Mesothelial cell of epicardium (in vitro differentiated cells): Measurements from ENCODE around the gene CDC27. TPM values are rescaled to one million over a fixed set of nuclear protein-coding genes. Genes with fewer than 3 reads are reported as not detected.
"Not testable (repeated sequence)": the region's sequence is repeated elsewhere in the genome, so short reads cannot be mapped to it uniquely, and the experiment has no call there.

Experiments used
- DNase-seq, 2 experiments: peaks; one replicate each; pipeline ENCODE4 v3.0.0; 2021; ENCODE audit warnings: low spot score in 2 of 2; ENCODE audit not compliant: unreplicated experiment in 2 of 2
- H3K27ac Mint-ChIP-seq: 2 replicates; pipeline ENCODE4 v1.8.0; 2021; ENCODE audit warnings: mixed read lengths
- H3K27me3 Mint-ChIP-seq: 2 replicates; pipeline ENCODE4 v1.8.0; 2021; ENCODE audit warnings: low read depth, mixed read lengths
- H3K36me3 Mint-ChIP-seq: 2 replicates; pipeline ENCODE4 v1.8.0; 2021; ENCODE audit warnings: mixed read lengths
- H3K4me1 Mint-ChIP-seq: 2 replicates; pipeline ENCODE4 v1.8.0; 2021; ENCODE audit warnings: mixed read lengths
- H3K4me3 Mint-ChIP-seq: 2 replicates; pipeline ENCODE4 v1.8.0; 2021; ENCODE audit warnings: mild to moderate bottlenecking, moderate library complexity, mixed read lengths
- H3K9me3 Mint-ChIP-seq: 2 replicates; pipeline ENCODE4 v1.8.0; 2021; ENCODE audit warnings: mixed read lengths
- CTCF ChIP-seq: fragments of 200-600 bp; sonication (generic); IDR thresholded peaks from one replicate; pipeline ENCODE4 v1.5.0; 2021; ENCODE audit warnings: antibody characterized with exemption; ENCODE audit not compliant: unreplicated experiment
- total RNA-seq: library from RNA; stranded (reverse); gene quantifications from 3 replicates; pipeline ENCODE4 v1.2.1, GENCODE V29; 2021

Gene CDC27
- total RNA-seq, 1 donor from 2014 or later: 91.4 TPM

GRCh38 chr17:47227862-47228261 is 38.8 kb upstream of the CDC27 start:
- Mint-ChIP-seq H3K27ac (no peak overlapping the region), H3K9me3 (peaks cover 12% of the 10 kb centered on the region), H3K36me3 (peaks cover 2% of the 10 kb centered on the region), H3K4me3 (no peak overlapping the region), H3K27me3 (peaks cover 5% of the 10 kb centered on the region), H3K4me1 (peaks cover 14% of the 10 kb centered on the region)
- DNase-seq: no peak
- TF ChIP-seq CTCF: no peak

- TF ChIP-seq CTCF: no peak
- Mint-ChIP-seq H3K27ac (no peak overlapping the region), H3K27me3 (peaks cover 9% of the 10 kb centered on the region), H3K4me1 (peaks cover 14% of the 10 kb centered on the region), H3K9me3 (peaks cover 12% of the 10 kb centered on the region), H3K36me3 (peaks cover 2% of the 10 kb centered on the region), H3K4me3 (no peak overlapping the region)
- DNase-seq: no peak
Observed at GRCh38 chr17:47225911-47226688, 37.0 kb upstream of the CDC27 start.

GRCh38 chr17:47225436-47225858 is 36.4 kb upstream of the CDC27 start:
- no peak for TF ChIP-seq CTCF

GRCh38 chr17:47224966-47225365 is 35.9 kb upstream of the CDC27 start:
- Mint-ChIP-seq H3K27ac (no peak overlapping the region), H3K36me3 (peaks cover 2% of the 10 kb centered on the region), H3K9me3 (peaks cover 12% of the 10 kb centered on the region), H3K4me3 (no peak overlapping the region), H3K27me3 (peaks cover 8% of the 10 kb centered on the region), H3K4me1 (peaks cover 9% of the 10 kb centered on the region)
- DNase-seq: no peak
- TF ChIP-seq CTCF: no peak

More at GRCh38 chr17:47225436-47225858, 36.4 kb upstream of the CDC27 start:
- no peak for DNase-seq
- Mint-ChIP-seq H3K9me3 (peaks cover 12% of the 10 kb centered on the region), H3K4me1 (peaks cover 11% of the 10 kb centered on the region), H3K27me3 (peaks cover 7% of the 10 kb centered on the region), H3K27ac (no peak overlapping the region), H3K36me3 (peaks cover 2% of the 10 kb centered on the region), H3K4me3 (no peak overlapping the region)

- H3K4me1 Mint-ChIP-seq, H3K27me3 Mint-ChIP-seq: not testable (repeated sequence)
Observed at GRCh38 chr17:47224077-47224476, 35.0 kb upstream of the CDC27 start.

GRCh38 chr17:47223460-47223859 is 34.4 kb upstream of the CDC27 start:
- Mint-ChIP-seq H3K27me3 (peaks cover 8% of the 10 kb centered on the region), H3K4me3 (no peak overlapping the region)

More at GRCh38 chr17:47224077-47224476, 35.0 kb upstream of the CDC27 start:
- not testable (repeated sequence) for H3K36me3 Mint-ChIP-seq, H3K27ac Mint-ChIP-seq, DNase-seq, H3K4me3 Mint-ChIP-seq
- H3K9me3 Mint-ChIP-seq: peaks cover 12% of the 10 kb centered on the region

More at GRCh38 chr17:47223460-47223859, 34.4 kb upstream of the CDC27 start:
- no peak for DNase-seq
- no peak for TF ChIP-seq CTCF
- peaks cover 7% of the 10 kb centered on the region for H3K4me1 Mint-ChIP-seq
- peaks cover 2% of the 10 kb centered on the region for H3K36me3 Mint-ChIP-seq
- peaks cover 12% of the 10 kb centered on the region for H3K9me3 Mint-ChIP-seq
- no peak overlapping the region for H3K27ac Mint-ChIP-seq
